Thyroid gland (tissue), 4 donors: Measurements from ENCODE around the gene IQGAP3. TPM values are rescaled to one million over a fixed set of nuclear protein-coding genes. Genes with fewer than 3 reads are reported as not detected.

ENCODE experiments used
- DNase-seq, 2 donors: peaks; one replicate each; pipeline ENCODE4 v3.0.0-alpha.2; 2019
- H3K27ac ChIP-seq, 3 donors: fragments of 200-600 bp; sonication (generic); 1 replicate in 2 of 3; 2 replicates in 1 of 3; pipeline ENCODE4 v1.5.1; 2016 to 2019; ENCODE audit warnings: mild to moderate bottlenecking in 1 of 3, moderate library complexity in 1 of 3
- H3K27me3 ChIP-seq: fragments of 200-600 bp; sonication (generic); one replicate; pipeline ENCODE4 v1.5.1; 2019
- H3K36me3 ChIP-seq, 2 donors: fragments of 200-600 bp; sonication (generic); one replicate each; pipeline ENCODE4 v1.5.1; 2016 to 2019
- H3K4me1 ChIP-seq, 2 donors: fragments of 200-600 bp; sonication (generic); one replicate each; pipeline ENCODE4 v1.5.1; 2017 to 2019
- H3K4me3 ChIP-seq, 3 donors: fragments of 200-600 bp; sonication (generic); replicated peaks in 1 of 3; 1 replicate in 2 of 3; 2 replicates in 1 of 3; pipeline ENCODE4 v1.5.1; 2016; ENCODE audit warnings: mild to moderate bottlenecking in 1 of 3
- H3K9me3 ChIP-seq: fragments of 200-600 bp; sonication (generic); one replicate; pipeline ENCODE4 v1.5.1; 2017
- POLR2A ChIP-seq, 2 donors: fragments of 450-650 bp; IDR thresholded peaks; one replicate each; pipeline ENCODE4 v1.6.1; 2017; ENCODE audit warnings: antibody characterized with exemption in 2 of 2, mild to moderate bottlenecking in 2 of 2, moderate library complexity in 1 of 2
- WGBS, 2 donors: methylation state at CpG; one replicate each; pipeline ENCODE4 v1.1.5; 2017; 5-methylcytosine and 5-hydroxymethylcytosine counted together
- intact Hi-C: fragments of 100-400 bp; cut with DNase I; formaldehyde crosslinking; loops from one replicate; pipeline ENCODE4 v1.15.1; 2023
- total RNA-seq, 4 donors: library from RNA; depleted of rRNA; stranded (reverse); fragments of >200 nt; gene quantifications; one replicate each; pipeline ENCODE4 v1.2.3, GENCODE V29; 2016
- TF ChIP-seq, protein P1 (sequence below), 6 experiments: fragments of 200-600 bp in 3 of 6; fragments of 450-650 bp in 3 of 6; sonication (generic) in 3 of 6; IDR thresholded peaks; one replicate each; pipeline ENCODE4 v1.5.1; 2016 to 2019; ENCODE audit warnings: antibody characterized with exemption in 6 of 6, mild to moderate bottlenecking in 2 of 6, inconsistent platforms in 1 of 6, moderate library complexity in 1 of 6

Gene IQGAP3
- total RNA-seq, 4 donors from 2014 or later: 0.15 to 1.4 (median 0.50) TPM

DNA sequence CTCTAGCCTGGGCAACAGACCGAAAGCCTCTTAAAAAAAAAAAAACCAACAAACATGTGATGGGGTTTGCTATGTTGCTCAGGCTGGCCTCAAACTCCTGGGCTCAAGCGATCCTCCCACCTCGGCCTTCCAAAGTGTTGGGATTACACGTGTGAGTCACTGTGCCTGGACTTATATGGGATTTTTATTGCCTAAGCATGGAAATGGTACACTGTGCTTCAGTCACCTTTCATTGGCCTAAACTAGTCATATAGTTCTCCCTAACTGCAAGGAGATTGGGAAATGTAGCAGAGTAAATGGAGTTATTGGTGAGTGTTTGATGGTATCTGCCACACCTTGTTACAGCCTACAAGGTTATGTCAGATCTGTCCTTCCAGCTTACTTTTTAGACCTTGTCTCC is 54.6 kb downstream of the IQGAP3 start:
- DNase-seq: no peak
- Histone ChIP-seq H3K36me3 (no peaks in the 10 kb centered on the region), H3K9me3 (no peaks in the 10 kb centered on the region), H3K4me1 (no peaks in the 10 kb centered on the region), H3K27me3 (no peaks in the 10 kb centered on the region), H3K27ac (no peak overlapping the region), H3K4me3 (no peak overlapping the region)
- 72 to 79% methylated on average over 4 of the region's 4 CpGs for WGBS, 2 donors
- intact Hi-C loops: no loop called here
- TF ChIP-seq POLR2A (IDR thresholded peaks at IDR 0.05): no peak
- TF ChIP-seq, protein P1, sequence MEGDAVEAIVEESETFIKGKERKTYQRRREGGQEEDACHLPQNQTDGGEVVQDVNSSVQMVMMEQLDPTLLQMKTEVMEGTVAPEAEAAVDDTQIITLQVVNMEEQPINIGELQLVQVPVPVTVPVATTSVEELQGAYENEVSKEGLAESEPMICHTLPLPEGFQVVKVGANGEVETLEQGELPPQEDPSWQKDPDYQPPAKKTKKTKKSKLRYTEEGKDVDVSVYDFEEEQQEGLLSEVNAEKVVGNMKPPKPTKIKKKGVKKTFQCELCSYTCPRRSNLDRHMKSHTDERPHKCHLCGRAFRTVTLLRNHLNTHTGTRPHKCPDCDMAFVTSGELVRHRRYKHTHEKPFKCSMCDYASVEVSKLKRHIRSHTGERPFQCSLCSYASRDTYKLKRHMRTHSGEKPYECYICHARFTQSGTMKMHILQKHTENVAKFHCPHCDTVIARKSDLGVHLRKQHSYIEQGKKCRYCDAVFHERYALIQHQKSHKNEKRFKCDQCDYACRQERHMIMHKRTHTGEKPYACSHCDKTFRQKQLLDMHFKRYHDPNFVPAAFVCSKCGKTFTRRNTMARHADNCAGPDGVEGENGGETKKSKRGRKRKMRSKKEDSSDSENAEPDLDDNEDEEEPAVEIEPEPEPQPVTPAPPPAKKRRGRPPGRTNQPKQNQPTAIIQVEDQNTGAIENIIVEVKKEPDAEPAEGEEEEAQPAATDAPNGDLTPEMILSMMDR (IDR thresholded peaks at IDR 0.05): no peak

DNA sequence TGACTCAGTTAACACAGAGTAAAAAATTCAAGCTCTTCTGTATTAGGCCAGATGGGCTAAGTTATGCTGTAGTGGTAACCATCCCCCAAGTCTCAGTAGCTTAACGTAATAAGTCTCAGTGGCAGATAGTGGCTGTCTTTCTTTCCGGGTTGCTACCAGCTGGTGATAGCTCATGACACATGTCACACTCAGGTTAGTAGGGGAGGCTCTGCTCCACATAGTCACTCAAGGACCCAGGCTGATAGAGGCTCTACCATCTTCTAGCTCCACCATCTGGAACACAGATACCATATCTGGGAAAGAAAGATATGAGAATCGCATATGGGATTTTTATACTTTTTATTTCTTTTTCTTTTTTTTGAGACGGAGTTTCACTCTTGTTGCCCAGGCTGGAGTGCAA is 55.5 kb downstream of the IQGAP3 start:
- 95 to 98% methylated on average over 4 of the region's 4 CpGs for WGBS, 2 donors
- intact Hi-C loops: no loop called here
- Histone ChIP-seq H3K4me1 (no peaks in the 10 kb centered on the region), H3K9me3 (no peaks in the 10 kb centered on the region), H3K27ac (no peak overlapping the region), H3K36me3 (no peaks in the 10 kb centered on the region), H3K4me3 (no peak overlapping the region), H3K27me3 (no peaks in the 10 kb centered on the region)
- TF ChIP-seq POLR2A (IDR thresholded peaks at IDR 0.05): no peak
- TF ChIP-seq, protein P1 (IDR thresholded peaks at IDR 0.05): no peak
- DNase-seq: no peak

DNA sequence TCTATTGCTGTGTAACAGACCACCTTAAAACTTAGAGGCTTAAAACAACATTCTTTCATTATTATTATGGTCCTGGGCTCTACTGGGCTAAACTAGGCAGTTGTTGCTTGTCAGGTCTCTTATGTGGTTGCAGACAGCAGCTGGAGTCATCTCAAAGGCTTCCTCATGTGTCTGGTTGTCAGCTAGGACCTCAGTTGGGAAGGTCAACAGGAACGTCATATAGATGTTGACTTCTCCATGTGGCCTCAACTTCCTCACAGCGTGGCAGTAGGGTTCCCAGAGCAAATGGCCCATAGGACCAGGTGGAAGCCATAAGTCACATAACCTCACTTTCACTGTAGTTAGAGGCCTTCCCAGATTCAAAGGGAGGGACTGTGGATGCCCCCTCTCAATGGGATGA is 56.4 kb downstream of the IQGAP3 start:
- H3K4me1 ChIP-seq: peaks cover 5 to 6% of the 10 kb centered on the region in 2 donors
- TF ChIP-seq, protein P1 (IDR thresholded peaks at IDR 0.05): no peak
- no peak for TF ChIP-seq POLR2A (IDR thresholded peaks at IDR 0.05)
- no peak overlapping the region for H3K27ac ChIP-seq
- H3K36me3 ChIP-seq: no peaks in the 10 kb centered on the region
- H3K27me3 ChIP-seq: no peaks in the 10 kb centered on the region
- H3K4me3 ChIP-seq: no peak overlapping the region
- 39 to 78% methylated on average over 2 of the region's 2 CpGs for whole genome bisulfite sequencing, 2 donors
- intact Hi-C loops: no loop called here
- no peaks in the 10 kb centered on the region for H3K9me3 ChIP-seq
- DNase-seq: no peak

DNA sequence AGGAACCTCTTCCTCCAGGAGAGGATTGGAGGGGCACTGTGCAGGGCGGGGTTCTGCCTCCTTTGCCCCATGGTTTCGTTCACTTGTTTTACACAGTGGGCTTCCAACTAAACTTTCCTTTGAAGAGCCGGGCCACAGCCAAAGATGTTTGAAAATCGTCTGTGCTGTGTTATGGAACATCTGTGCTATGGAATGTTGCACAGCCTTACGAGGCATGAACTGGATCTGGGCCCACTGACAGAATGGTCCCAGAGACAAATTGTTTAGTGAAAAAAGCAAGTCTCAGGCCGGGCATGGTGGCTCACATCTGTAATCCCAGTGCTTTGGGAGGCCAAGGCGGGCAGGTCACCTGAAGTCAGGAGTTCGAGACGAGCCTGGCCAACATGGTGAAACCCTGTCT is 59.2 kb downstream of the IQGAP3 start:
- Histone ChIP-seq H3K4me3 (no peak overlapping the region), H3K27me3 (no peaks in the 10 kb centered on the region), H3K36me3 (no peaks in the 10 kb centered on the region), H3K27ac (no peak overlapping the region), H3K9me3 (no peaks in the 10 kb centered on the region), H3K4me1 (peaks cover 31% of the 10 kb centered on the region in 2 donors)
- no peak for TF ChIP-seq POLR2A (IDR thresholded peaks at IDR 0.05)
- TF ChIP-seq, protein P1 (IDR thresholded peaks at IDR 0.05): no peak
- no peak for DNase-seq
- intact Hi-C loops: no loop called here
- 85 to 87% methylated on average over 9 of the region's 9 CpGs for WGBS, 2 donors

DNA sequence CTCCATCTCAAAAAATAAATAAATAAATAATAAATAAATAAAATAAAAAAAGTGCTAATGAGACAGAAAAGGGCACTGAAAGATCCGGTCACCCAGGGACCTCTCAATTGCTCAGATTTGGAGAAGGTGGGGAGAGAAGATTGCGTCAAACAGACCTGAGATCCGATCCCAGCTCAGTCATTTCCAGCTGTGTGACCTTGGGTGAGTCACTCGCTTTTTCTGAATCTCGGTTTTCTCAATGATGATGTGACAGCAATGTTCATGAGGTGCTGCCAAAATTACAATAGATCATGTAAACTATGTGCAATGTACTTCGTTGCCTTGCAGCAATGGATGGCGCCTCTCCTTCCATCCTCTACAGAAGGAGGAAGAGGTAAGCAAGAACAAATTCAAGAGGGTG is 60.7 kb downstream of the IQGAP3 start:
- no peak for TF ChIP-seq POLR2A (IDR thresholded peaks at IDR 0.05)
- TF ChIP-seq, protein P1 (IDR thresholded peaks at IDR 0.05): no peak
- DNase-seq: no peak
- peaks cover 31 to 38% of the 10 kb centered on the region in 2 donors for H3K4me1 ChIP-seq
- no peaks in the 10 kb centered on the region for H3K36me3 ChIP-seq
- H3K4me3 ChIP-seq: no peak overlapping the region
- peak overlapping the region in 2 of 3 donors; percentile 88 to 96 for H3K27ac ChIP-seq
- no peaks in the 10 kb centered on the region for H3K27me3 ChIP-seq
- intact Hi-C loops: no loop called here
- H3K9me3 ChIP-seq: no peaks in the 10 kb centered on the region
- WGBS, 2 donors: 89 to 91% methylated on average over 7 of the region's 7 CpGs
